DND-41 (cell line): ENCODE measurements around the gene CNTNAP1.

Source experiments
- CTCF ChIP-seq: IDR thresholded peaks from 2 replicates; pipeline ENCODE4 v1.5.1; 2012; ENCODE audit warnings: borderline replicate concordance, low read length, moderate library complexity, mild to moderate bottlenecking; ENCODE audit not compliant: poor library complexity, severe bottlenecking; ENCODE audit errors: extremely low read depth
- EZH2 ChIP-seq: IDR thresholded peaks from 3 replicates; pipeline ENCODE4 v1.6.1; 2012; ENCODE audit warnings: borderline replicate concordance, low read depth, mild to moderate bottlenecking, moderate library complexity, low read length, inconsistent platforms; ENCODE audit not compliant: severe bottlenecking

- TF ChIP-seq CTCF (no peak), EZH2 (no peak)
These were observed 42.7 kb upstream of the CNTNAP1 start for GRCh38 chr17:42639525-42640113.
